Progenitor cell of endocrine pancreas (in vitro differentiated cells): ENCODE data around the gene URB1. TPM values are rescaled to one million over a fixed set of nuclear protein-coding genes. Genes with fewer than 3 reads are reported as not detected.

Experiments
- DNase-seq: peaks from one replicate; pipeline ENCODE4 v3.0.0; 2021; ENCODE audit warnings: low spot score; ENCODE audit not compliant: unreplicated experiment
- H3K27ac Mint-ChIP-seq: 2 replicates; pipeline ENCODE4 v1.8.0; 2021; ENCODE audit warnings: mild to moderate bottlenecking, moderate library complexity, mixed read lengths
- H3K27me3 Mint-ChIP-seq: 2 replicates; pipeline ENCODE4 v1.8.0; 2021; ENCODE audit warnings: mixed read lengths
- H3K36me3 Mint-ChIP-seq: 2 replicates; pipeline ENCODE4 v1.8.0; 2022; ENCODE audit warnings: mixed read lengths; ENCODE audit not compliant: insufficient read depth
- H3K4me1 Mint-ChIP-seq: 2 replicates; pipeline ENCODE4 v1.8.0; 2021; ENCODE audit warnings: low read depth, mixed read lengths
- H3K4me3 Mint-ChIP-seq: 2 replicates; pipeline ENCODE4 v1.8.0; 2021; ENCODE audit warnings: low read depth, mild to moderate bottlenecking, moderate library complexity, mixed read lengths
- H3K9me3 Mint-ChIP-seq: 2 replicates; pipeline ENCODE4 v1.8.0; 2021; ENCODE audit warnings: low read depth, mixed read lengths
- total RNA-seq: library from RNA; stranded (reverse); gene quantifications from 2 replicates; pipeline ENCODE4 v1.2.1, GENCODE V29; 2021
- TF ChIP-seq, protein P1 (sequence below): fragments of 200-600 bp; sonication (generic); IDR thresholded peaks from one replicate; pipeline ENCODE4 v1.5.0; 2021; ENCODE audit warnings: antibody characterized with exemption, mild to moderate bottlenecking; ENCODE audit not compliant: unreplicated experiment

Gene URB1
- total RNA-seq, 1 donor from 2014 or later, result 17.1 TPM

DNA sequence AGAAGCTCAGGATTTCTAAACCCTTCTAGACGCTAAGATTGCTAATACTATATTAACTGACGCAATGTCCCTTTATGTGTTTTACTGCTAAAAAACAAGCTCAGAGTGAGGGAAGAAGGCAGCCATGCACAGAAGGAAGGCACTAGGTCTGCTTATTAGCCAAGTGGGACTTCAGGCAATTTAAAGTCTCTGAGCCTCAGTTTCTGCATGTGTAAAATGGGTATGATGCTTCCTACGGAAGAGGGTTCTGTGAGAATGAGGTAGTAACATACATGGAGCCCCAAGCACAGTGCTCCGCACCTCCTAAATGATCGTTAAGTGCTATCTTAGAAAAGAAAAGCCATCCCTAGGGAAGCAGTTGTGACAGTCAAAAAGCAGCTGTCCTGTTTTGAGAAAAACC, 130.9 kb downstream of the URB1 start:
- TF ChIP-seq, protein P1, sequence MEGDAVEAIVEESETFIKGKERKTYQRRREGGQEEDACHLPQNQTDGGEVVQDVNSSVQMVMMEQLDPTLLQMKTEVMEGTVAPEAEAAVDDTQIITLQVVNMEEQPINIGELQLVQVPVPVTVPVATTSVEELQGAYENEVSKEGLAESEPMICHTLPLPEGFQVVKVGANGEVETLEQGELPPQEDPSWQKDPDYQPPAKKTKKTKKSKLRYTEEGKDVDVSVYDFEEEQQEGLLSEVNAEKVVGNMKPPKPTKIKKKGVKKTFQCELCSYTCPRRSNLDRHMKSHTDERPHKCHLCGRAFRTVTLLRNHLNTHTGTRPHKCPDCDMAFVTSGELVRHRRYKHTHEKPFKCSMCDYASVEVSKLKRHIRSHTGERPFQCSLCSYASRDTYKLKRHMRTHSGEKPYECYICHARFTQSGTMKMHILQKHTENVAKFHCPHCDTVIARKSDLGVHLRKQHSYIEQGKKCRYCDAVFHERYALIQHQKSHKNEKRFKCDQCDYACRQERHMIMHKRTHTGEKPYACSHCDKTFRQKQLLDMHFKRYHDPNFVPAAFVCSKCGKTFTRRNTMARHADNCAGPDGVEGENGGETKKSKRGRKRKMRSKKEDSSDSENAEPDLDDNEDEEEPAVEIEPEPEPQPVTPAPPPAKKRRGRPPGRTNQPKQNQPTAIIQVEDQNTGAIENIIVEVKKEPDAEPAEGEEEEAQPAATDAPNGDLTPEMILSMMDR, result no peak
- Mint-ChIP-seq H3K4me3 (no peak overlapping the region), H3K9me3 (no peaks in the 10 kb centered on the region), H3K27me3 (no peaks in the 10 kb centered on the region), H3K4me1 (peaks cover 3% of the 10 kb centered on the region), H3K27ac (no peak overlapping the region), H3K36me3 (peaks cover 4% of the 10 kb centered on the region)
- DNase-seq, result no peak

Other genes starting within 250 kb of the URB1 start
- 22.3 and 23.6 TPM in 2 replicates for gene MIS18A, start 114.0 kb downstream of the URB1 start, total RNA-seq
- gene MRAP, start 94.2 kb downstream of the URB1 start, total RNA-seq, result 0.89 and 1.2 TPM in 2 replicates
- not detected in 2 replicates for gene EVA1C, start 19.7 kb upstream of the URB1 start, total RNA-seq
- gene TCP10L, start 192.5 kb upstream of the URB1 start, total RNA-seq, result 1.8 and 3.2 TPM in 2 replicates
- 52.4 and 57.8 TPM in 2 replicates for gene CFAP298, start 219.4 kb upstream of the URB1 start, total RNA-seq